ENCODE data around the gene CRB1.

- TF ChIP-seq GATA2 (IDR thresholded peaks at IDR 0.05; ENCODE audit: low read depth, low read length) (no peak), GATA3 (IDR thresholded peaks at IDR 0.05; ENCODE audit: low read depth, low read length) (no peak)
Observed at GRCh38 chr1:197224160-197224559, 43.9 kb upstream of the CRB1 start.
